G401 (cell line): ENCODE results near the gene KRT17. TPM values are rescaled to one million over a fixed set of nuclear protein-coding genes. Genes with fewer than 3 reads are reported as not detected.
"Not testable (repeated sequence)": the region's sequence is repeated elsewhere in the genome, so short reads cannot be mapped to it uniquely, and the experiment has no call there.

ENCODE experiments used
- DNase-seq: peaks from one replicate; pipeline ENCODE4 v3.0.0-alpha.2; 2015; ENCODE audit warnings: low spot score
- in situ Hi-C: cut with HindIII; loops from 2 replicates; pipeline ENCODE4 v1.10.0; 2016; ENCODE audit warnings: low sequenced_read_pairs, mixed read lengths
- total RNA-seq: library from RNA; depleted of rRNA; stranded (reverse); fragments of >200 nt; shearing (Covaris generic); gene quantifications from 2 replicates; pipeline ENCODE4 v1.2.3, GENCODE V29; 2014

The KRT17 gene
- total RNA-seq, 1 experiment from 2014 or later: not detected

GRCh38 chr17:41623184-41623861, 1.1 kb downstream of the KRT17 start:
- in situ Hi-C loops, DNase-seq: not testable (repeated sequence)

DNA sequence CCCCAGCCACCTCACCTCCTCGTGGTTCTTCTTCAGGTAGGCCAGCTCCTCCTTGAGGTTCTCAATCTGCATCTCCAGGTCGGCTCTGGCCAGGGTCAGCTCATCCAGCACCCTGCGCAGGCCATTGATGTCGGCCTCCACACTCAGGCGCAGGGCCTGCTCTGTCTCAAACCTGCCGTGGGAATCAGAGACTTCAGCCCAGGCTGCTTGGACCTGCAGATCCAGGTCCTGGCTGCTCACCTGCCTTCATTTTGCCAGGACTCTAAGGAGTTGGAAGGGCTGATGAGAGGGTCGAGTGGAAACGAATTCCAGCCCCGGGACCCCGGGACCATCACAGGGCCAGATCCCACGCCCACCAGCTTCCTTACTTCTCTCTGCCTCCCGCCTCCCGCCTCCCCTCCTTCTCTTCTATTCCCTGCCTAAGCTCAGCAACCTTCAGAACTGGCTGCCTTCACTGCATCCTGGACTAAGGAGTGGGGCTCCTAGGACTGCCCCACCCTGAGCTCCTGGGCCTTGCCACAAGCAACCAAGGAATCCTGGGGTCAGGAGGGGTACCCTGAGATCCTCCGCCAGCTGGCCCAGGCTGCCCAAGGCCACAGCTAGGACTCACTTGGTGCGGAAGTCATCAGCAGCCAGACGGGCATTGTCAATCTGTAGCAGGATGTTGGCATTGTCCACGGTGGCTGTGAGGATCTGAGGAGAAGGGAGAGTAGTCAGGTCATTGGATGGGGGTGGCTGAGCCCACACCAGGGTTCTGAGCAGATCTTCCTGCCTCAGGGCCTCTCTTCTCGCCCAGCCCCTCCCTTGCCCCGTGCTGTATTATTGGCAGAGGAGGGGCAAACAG, 1.8 kb downstream of the KRT17 start:
- DNase-seq, in situ Hi-C loops: not testable (repeated sequence)

- no peak for DNase-seq
- in situ Hi-C loops: no loop called here
Measured at GRCh38 chr17:41621916-41622315, 2.5 kb downstream of the KRT17 start.

GRCh38 chr17:41621435-41621817, 2.9 kb downstream of the KRT17 start:
- DNase-seq, in situ Hi-C loops: not testable (repeated sequence)

DNA sequence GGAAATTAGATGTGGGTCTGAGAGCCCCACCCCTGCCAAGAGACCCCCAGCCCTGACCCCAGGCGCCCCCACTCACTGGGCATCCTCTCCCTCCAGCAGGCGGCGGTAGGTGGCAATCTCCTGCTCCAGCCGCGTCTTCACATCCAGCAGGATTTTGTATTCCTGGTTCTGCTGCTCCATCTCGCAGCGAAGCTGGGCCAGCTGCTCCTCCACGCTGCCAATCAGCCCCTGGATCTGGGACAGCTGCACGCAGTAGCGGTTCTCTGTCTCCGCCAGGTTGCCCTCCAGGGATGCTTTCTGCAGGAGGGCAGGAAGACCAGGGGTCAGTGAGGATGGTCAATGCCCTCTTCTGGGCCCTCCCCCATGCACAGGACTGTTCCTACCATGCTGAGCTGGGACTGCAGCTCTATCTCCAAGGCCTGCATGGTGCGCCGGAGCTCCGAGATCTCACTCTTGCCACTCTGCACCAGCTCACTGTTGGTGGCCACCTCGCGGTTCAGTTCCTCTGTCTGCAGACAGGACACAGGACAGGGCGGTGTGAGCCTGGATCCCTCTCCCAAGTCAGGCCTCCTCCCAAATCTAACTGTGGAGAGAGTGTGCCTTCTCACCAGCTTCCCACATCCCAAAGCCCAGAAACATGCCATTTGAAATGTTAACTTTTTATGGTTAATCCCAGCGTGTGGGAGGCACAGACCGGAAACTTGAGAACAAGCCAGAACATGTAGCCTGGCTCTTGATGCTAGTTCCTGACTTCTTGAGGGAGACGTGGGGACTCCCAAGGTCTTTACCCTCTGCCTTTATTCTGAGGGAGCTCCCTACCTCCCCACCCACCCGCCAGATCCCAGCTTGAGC, 3.6 kb downstream of the KRT17 start:
- no peak for DNase-seq
- in situ Hi-C loops: no loop called here

- DNase-seq, in situ Hi-C loops: not testable (repeated sequence)
Measured at GRCh38 chr17:41619927-41620582, 4.3 kb downstream of the KRT17 start.

- DNase-seq: no peak
- in situ Hi-C loops: no loop called here
Measured at GRCh38 chr17:41619036-41619926, 5.1 kb downstream of the KRT17 start.

DNA sequence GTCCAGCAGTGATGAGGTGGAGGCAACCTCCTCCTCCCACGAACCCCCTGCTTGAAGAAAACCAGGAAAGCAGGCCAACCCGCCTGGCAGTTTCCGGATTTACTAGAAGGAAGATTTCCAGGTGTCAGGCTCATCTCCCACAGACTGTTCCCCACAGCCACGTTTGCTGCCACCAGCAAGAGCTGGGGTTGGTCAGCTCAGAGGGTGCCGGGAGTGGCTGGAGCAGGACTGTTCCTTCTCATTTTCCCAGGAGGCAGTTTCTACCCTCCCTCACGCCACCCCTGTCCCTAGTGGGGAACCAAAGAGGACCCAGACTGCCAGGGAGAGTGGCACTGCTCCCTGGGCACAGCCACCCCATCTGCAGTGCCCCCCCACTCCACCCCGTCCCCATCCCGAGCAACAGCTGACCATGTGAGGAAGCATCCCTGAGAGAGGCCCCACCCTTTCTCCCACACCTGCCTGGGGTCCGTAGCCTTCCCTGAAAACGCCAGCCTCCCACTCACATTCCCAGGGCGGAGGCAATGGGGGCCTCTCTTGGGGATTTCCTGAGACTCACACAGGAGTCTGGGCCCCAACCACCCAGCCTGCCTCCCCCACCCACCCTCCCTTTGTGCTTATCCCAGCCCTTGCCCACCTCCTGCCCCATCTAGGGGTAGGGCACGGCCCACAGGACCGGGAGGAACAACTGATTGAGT, 5.9 kb downstream of the KRT17 start:
- in situ Hi-C loops: no loop called here
- DNase-seq: no peak

DNA sequence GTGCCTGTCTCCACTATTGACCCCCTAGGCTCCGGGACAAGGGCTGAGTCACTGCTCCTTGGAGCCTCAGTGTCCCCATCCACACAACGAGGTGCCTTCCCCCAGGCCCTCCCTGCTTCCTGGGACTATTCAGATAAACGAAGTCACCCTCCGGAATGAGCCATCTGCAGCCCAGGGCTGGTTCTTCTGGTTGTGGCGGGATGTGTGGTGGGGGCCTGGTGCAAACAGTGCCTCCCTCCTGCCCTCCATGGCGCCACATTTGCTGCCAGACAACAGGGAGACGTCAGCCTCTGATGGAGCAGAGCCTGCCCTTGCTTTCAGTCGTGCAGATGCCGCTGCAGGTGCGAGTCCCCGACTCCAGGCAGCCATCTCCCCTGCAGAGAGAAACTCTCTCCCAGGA, 6.7 kb downstream of the KRT17 start:
- no peak for DNase-seq
- in situ Hi-C loops: no loop called here

DNA sequence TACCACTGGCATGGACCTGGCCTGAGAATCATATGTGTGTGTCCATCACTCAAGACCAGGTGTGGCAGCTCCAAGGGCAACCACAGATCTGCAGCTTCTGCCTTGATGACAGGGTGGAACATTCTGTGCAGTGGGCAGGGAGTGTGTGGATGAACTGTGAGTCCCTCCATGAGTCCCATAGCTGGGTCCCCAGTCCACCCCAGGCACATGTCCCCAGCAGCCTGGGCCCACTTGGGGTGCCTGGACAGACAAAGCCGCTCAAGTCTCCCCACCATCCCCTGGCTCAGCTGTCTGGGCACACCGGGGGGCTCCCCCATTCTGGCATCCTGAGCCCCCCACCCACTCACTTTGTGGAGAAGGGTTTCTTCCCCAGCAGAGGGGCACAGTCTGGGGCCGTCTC, 7.2 kb downstream of the KRT17 start:
- in situ Hi-C loops: no loop called here
- DNase-seq: no peak

DNA sequence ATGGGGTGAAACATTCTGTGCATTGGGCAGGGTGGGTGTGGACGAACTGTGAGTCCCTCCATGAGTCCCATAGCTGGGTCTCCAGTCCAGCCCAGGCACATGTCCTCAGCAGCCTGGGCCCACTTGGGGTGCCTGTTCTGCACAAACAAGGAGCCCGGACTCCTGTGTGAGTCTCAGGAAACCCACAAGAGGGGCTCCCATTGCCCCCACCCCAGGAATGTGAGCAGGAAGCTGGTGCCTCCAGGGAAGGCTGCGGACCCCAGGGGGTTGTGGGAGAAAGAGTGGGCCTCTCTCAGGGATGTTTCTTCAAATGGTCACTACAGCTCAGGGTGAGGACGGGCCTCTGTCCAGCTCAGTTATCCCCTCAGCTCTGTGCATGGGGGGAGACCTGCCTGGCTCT, 7.9 kb downstream of the KRT17 start:
- in situ Hi-C loops, DNase-seq: not testable (repeated sequence)

- in situ Hi-C loops: no loop called here
- DNase-seq: no peak
Measured at GRCh38 chr17:41615454-41615853, 8.9 kb downstream of the KRT17 start.

DNA sequence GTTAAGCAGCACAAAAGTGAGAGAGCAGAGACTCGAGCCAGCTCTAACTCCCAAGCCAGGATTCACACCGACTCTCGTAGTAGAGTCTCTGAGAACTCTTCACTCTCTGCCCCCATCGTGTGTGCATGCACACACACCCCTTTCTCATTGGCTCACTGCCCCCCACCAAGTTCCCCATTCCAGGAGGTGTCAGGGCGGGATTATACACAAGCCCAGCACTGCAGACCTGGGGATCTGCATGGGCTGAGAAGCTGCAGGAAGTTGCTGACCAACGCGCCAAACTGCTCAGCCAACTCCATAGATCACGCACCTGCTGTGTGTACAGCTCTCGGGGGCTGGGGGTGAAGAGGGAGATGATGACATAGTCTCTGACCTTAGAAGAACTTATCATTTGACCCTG, 9.6 kb downstream of the KRT17 start:
- in situ Hi-C loops, DNase-seq: not testable (repeated sequence)

DNA sequence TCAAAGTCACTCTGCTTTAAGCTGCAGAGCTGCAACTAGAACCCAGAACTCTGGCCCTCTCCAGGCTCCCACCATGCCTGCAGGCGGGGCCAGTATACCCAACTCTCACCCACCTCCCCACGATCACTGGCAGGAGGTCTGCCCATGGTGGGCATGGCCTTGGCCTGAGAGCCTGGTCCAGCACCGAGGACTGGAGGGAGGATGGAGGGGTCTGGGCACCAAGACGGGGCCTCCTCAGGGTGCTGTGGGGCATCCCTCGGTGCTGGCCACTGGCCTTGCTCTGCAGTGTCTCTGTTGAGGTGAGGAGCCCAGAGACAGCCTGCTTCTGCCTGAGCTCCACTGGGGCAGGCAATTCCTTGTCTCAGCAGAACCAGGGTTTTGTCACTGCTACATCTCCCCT, 10.3 kb downstream of the KRT17 start:
- in situ Hi-C loops: no loop called here
- no peak for DNase-seq

- in situ Hi-C loops: no loop called here
- no peak for DNase-seq
Measured at GRCh38 chr17:41613277-41614082, 10.9 kb downstream of the KRT17 start.

- in situ Hi-C loops, DNase-seq: not testable (repeated sequence)
Measured at GRCh38 chr17:41612376-41613160, 11.8 kb downstream of the KRT17 start, which contains the start of gene KRT16. TSS of gene KRT16 (minus strand) at chr17:41612767. CDS start at chr17:41612688, 79 bp downstream.
